Kidney (tissue), 14 donors: ENCODE data around the gene LRCOL1. TPM values are rescaled to one million over a fixed set of nuclear protein-coding genes. Genes with fewer than 3 reads are reported as not detected.

ENCODE experiments used
- DNase-seq, 5 donors: peaks; one replicate each; pipeline ENCODE4 v3.0.0-alpha.2; 2013 to 2020
- FAIRE-seq: peaks from 2 replicates; lab custom pipeline; 2012; peaks lifted over from hg19 to GRCh38; lab: Jason Lieb, UNC
- H3K27ac ChIP-seq, 2 donors: one replicate each; pipeline ENCODE4 v1.7.0; 2013; ENCODE audit warnings: low read depth in 2 of 2, low read length in 2 of 2, inconsistent platforms in 1 of 2
- H3K27me3 ChIP-seq: one replicate; pipeline ENCODE4 v1.7.1; 2013; ENCODE audit warnings: low read length, inconsistent platforms; ENCODE audit not compliant: control insufficient read depth, insufficient read depth
- H3K36me3 ChIP-seq, 3 donors: one replicate each; pipeline versions ENCODE4 v1.7.0 to v1.7.1; 2013; ENCODE audit warnings: low read length in 3 of 3, control low read depth in 1 of 3, inconsistent platforms in 1 of 3; ENCODE audit not compliant: insufficient read depth in 3 of 3, control insufficient read depth in 2 of 3
- H3K4me1 ChIP-seq, 3 donors: one replicate each; pipeline versions ENCODE4 v1.7.0 to v1.7.1; 2013; ENCODE audit warnings: low read length in 3 of 3, inconsistent platforms in 1 of 3, low read depth in 1 of 3; ENCODE audit not compliant: control insufficient read depth in 2 of 3, insufficient read depth in 2 of 3
- H3K4me3 ChIP-seq, 3 donors: one replicate each; pipeline versions ENCODE4 v1.7.0 to v1.8.1; 2013; ENCODE audit warnings: low read length in 3 of 3, control low read depth in 1 of 3, inconsistent platforms in 1 of 3
- H3K9ac ChIP-seq, 3 donors: one replicate each; pipeline versions ENCODE4 v1.7.0 to v1.7.1; 2013; ENCODE audit warnings: low read length in 3 of 3, control low read depth in 1 of 3, inconsistent platforms in 1 of 3
- H3K9me3 ChIP-seq, 3 donors: one replicate each; pipeline versions ENCODE4 v1.7.0 to v1.7.1; 2013; ENCODE audit warnings: low read length in 3 of 3, control low read depth in 1 of 3, inconsistent platforms in 1 of 3; ENCODE audit not compliant: control insufficient read depth in 2 of 3, insufficient read depth in 1 of 3
- CTCF ChIP-seq: IDR thresholded peaks from 3 replicates; pipeline ENCODE4 v1.5.1; 2012; ENCODE audit warnings: mild to moderate bottlenecking, moderate library complexity, borderline replicate concordance; ENCODE audit not compliant: insufficient read depth; ENCODE audit errors: extremely low read depth
- intact Hi-C: fragments of 100-400 bp; cut with DNase I; formaldehyde crosslinking; loops from one replicate; pipeline ENCODE4 v1.11.1; 2022
- polyA plus RNA-seq: library from polyadenylated mRNA; stranded (reverse); fragments of 350-450 nt; fragmentation: Illumina TruSeq; extraction: RNeasy Lipid Tissue Mini Kit (QIAGEN cat#74804); gene quantifications from one replicate; pipeline ENCODE4 v1.2.3, GENCODE V29; 2014; ENCODE audit warnings: low read depth, low replicate concordance; ENCODE audit not compliant: insufficient read depth
- total RNA-seq: library from RNA; stranded (reverse); fragmentation: NEBNext Ultra II Directional; extraction: Animal tissue kit (Norgen Biotek cat#: 25700); gene quantifications from one replicate; pipeline ENCODE4 v1.2.1, GENCODE V29; 2021
- donor health status: control.
- donor health status: control.
- donor health status: control.
- donor health status: control.
- donor health status: control.
- donor health status: DM: yes; HTN: yes; CAD: no.
- donor health status: Normal renal cell carcinoma (clear cell type).

LRCOL1 gene
- total and polyA plus RNA-seq, 2 donors from 2014 or later = 1.0 to 1.8 TPM

- DNase-seq (peak in 1 of 5 donors; percentile 31), FAIRE-seq (no peak)
- no peak overlapping the region for H3K27ac ChIP-seq
- intact Hi-C loops = no loop called here
- H3K4me1 ChIP-seq = peaks cover 0 to 4% (median 3%) of the 10 kb centered on the region in 3 donors
- H3K9me3 ChIP-seq = no peaks in the 10 kb centered on the region
- no peak overlapping the region for H3K4me3 ChIP-seq
- no peaks in the 10 kb centered on the region for H3K27me3 ChIP-seq
- no peak for TF ChIP-seq CTCF
- H3K36me3 ChIP-seq = peaks cover 0 to 7% (median 0%) of the 10 kb centered on the region in 3 donors
- no peak overlapping the region for H3K9ac ChIP-seq
Measured at GRCh38 chr12:132625731-132626430, 15.5 kb upstream of the LRCOL1 start.

GRCh38 chr12:132624910-132625630, 14.7 kb upstream of the LRCOL1 start:
- TF ChIP-seq CTCF = no peak
- H3K36me3 ChIP-seq = peaks cover 0 to 6% (median 0%) of the 10 kb centered on the region in 3 donors
- no peak overlapping the region for H3K9ac ChIP-seq
- no peaks in the 10 kb centered on the region for H3K27me3 ChIP-seq
- no peak overlapping the region for H3K27ac ChIP-seq
- DNase-seq (peak in 1 of 5 donors; percentile 31), FAIRE-seq (no peak)
- H3K9me3 ChIP-seq = no peaks in the 10 kb centered on the region
- peaks cover 0 to 4% (median 3%) of the 10 kb centered on the region in 3 donors for H3K4me1 ChIP-seq
- H3K4me3 ChIP-seq = no peak overlapping the region
- intact Hi-C loops = no loop called here

GRCh38 chr12:132624186-132624855, 13.9 kb upstream of the LRCOL1 start:
- Histone ChIP-seq H3K27ac (no peak overlapping the region), H3K9ac (no peak overlapping the region), H3K4me3 (no peak overlapping the region), H3K27me3 (no peaks in the 10 kb centered on the region), H3K4me1 (peaks cover 0 to 4% (median 3%) of the 10 kb centered on the region in 3 donors), H3K36me3 (no peaks in the 10 kb centered on the region), H3K9me3 (no peaks in the 10 kb centered on the region)
- FAIRE-seq (no peak), DNase-seq (peak in 1 of 5 donors; percentile 37)
- no peak for TF ChIP-seq CTCF
- intact Hi-C loops = no loop called here
